NCI-H128 (cell line): ENCODE measurements around the gene ADCY6.

ENCODE experiments used
- DNase-seq: peaks from one replicate; lab custom pipeline; 2025; ENCODE audit not compliant: unreplicated experiment; lab: John Stamatoyannopoulos, UW

ADCY6 gene

GRCh38 chr12:48786591-48787544 is 2.0 kb downstream of the ADCY6 start:
- DNase-seq = no peak

DNA sequence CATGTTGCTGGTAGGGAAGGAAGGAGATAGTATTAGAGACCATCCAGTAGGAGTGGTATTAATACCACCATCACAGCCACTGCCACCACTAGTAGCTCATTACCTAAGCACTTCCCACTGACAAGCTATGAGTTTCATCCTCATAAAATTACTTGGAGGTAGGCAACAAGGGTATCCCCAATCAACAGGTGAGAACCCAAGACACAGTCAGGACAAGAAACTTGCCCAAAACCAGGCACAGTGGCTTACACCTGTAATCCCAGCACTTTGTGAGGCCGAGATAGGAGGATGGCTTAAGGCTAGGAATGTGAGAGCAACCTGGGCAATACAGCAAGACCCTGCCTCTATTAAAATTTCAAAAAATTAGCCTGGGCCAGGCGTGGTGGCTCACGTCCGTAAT is 5.5 kb downstream of the ADCY6 start:
- DNase-seq = no peak

DNA sequence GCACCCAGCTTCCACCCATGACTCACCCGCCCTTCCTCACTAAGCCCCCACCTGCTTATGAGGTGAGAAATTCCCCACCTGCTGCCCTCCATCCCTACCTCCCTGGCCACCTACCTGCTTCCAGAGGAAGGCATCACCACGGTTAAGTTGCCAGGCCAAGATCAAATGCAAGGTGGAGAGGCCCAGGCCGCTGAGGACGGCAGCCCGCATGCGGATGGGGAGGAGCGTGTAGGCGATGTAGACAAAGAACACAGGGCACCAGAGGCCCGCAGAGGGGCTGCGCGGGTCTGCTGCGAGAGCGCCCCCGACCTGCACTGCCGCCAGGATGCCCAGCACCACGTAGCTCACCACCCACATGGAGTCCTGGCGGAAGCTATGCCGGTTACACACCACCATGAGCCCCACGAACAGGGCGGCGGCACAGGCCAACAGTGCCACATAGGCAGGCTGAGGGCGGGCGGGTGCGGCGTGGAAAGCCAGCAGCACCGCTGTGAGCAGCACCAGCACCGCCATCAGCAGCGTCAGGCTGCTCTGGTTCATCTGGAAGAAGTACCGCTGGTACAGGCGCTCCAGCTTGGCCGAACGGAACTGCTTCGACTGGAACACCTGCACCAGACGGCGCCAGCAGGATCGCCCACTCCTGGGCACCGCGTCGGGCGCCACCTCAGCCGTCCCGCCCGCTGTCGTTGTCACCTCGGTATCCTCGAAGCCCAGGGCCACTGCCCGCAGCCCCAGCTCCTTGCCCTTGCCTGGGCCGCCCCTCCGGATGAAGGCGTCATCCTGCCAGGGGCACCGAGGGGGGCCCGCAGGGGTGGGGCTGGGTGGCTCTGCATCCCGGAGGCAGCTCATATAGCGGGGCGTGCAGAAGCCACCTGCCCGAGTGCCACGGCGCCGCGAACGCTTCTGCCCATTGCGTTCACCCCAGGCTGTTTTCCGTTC is 6.2 kb downstream of the ADCY6 start:
- no peak for DNase-seq

- DNase-seq = no peak
Observed at GRCh38 chr12:48781750-48782456, 7.0 kb downstream of the ADCY6 start.

DNA sequence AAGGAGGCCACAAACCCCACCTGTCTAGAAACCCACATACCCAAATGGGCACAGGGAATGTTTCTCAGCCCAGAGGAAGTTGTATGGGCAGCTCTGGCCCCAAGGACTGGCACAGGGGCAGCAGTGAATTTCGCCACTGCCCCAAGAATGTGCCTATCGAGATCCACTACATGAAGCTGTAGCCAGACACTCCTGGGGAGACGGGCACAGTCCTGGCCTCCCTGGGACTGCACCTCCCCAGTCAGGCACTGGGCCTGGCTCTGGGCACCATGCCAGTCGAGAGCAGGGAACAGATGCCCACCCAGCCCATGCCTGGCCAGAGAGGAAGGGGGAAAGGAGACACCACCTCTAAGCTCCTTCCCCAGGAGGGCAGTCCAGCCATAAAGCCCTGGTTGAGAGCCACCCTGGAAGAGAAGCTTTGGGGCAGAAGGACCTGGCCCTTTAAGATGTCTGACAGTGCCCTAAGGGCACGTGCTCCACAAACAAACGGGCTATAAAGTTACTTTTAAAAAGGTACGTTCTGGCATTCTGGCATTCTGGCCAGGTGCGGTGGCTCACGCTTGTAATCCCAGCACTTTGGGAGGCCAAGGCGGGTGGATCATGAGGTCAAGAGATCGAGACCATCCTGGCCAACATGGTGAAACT is 8.4 kb downstream of the ADCY6 start:
- DNase-seq = no peak

DNA sequence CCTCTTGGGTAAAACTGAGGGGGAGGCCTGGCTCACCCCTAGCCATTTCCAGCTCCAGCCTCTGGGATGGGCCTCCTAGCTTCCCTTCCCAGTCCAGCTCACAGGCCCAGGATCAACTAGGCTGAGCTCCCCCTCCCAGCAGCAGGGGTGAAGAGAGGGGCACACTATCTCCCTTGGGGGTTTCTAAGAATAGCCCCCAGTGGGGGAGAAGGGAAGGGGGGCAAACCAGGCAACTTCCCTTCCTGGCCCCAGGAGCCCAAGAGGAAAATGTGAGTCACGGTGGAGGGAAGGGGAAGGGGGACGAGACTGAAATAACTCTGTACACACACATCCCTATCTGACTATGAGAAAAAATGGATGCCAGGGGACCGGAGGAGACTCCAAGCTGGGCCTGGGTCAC is 9.0 kb downstream of the ADCY6 start:
- DNase-seq = no peak

- no peak for DNase-seq
Observed at GRCh38 chr12:48777501-48778400, 11.1 kb downstream of the ADCY6 start.

DNA sequence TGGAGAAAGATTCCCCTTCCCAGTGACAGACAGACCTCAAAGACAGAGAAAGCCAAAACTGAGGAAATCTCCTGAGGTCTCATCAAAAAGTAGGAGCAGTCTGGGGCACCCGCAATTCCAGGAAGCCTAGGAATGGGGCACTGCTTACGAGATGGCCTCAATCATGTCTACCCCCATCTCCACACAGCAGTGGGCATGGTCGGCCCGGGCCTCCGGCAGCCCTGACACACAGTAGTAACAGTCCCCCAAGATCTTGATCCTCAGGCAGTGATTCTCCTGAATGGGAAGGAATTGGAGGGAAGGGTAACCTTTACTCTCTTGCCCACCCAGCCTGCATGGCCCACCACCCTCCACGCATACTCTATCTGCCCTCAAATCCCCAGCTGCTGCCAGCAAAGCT is 11.9 kb downstream of the ADCY6 start:
- DNase-seq = no peak

DNA sequence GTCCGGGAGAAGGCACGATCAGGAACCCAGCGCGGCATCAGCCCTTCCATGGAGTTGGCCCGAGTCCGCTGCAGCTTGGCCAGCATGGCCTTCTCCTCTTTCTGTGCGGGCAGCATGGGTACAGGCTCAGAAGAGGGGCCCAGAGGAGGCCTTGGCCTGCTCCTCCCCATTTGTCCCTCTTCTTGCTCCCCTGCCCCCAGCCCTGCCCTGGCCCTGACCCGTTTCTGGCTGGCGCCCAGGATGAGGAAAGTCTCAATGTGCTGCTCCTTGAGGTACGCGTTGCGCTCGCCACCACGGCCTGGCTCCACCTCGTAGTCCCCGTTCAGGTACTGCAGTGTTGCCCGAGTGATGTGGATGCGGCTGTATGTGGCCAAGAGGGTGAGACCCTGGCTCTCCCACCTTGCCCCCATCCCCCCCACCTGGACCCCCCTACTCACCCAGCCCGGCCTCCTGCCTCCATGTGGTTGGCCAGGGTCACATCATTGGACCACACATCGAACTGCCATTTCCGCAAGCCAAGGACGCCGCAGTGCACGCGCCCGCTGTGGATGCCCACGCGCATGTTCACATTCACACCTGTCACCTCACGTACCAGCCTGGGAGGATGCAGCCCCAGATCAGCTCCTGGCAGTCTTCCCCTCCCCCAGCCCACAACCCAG is 12.8 kb downstream of the ADCY6 start:
- DNase-seq = no peak

GRCh38 chr12:48775299-48775698 is 13.6 kb downstream of the ADCY6 start:
- DNase-seq = no peak

- no peak for DNase-seq
Observed at GRCh38 chr12:48774516-48774915, 14.4 kb downstream of the ADCY6 start.

GRCh38 chr12:48773686-48774085 is 15.2 kb downstream of the ADCY6 start:
- DNase-seq = no peak

- no peak for DNase-seq
Observed at GRCh38 chr12:48771588-48772112, 17.2 kb downstream of the ADCY6 start.

- DNase-seq = no peak
Observed at GRCh38 chr12:48770756-48771155, 18.1 kb downstream of the ADCY6 start.

DNA sequence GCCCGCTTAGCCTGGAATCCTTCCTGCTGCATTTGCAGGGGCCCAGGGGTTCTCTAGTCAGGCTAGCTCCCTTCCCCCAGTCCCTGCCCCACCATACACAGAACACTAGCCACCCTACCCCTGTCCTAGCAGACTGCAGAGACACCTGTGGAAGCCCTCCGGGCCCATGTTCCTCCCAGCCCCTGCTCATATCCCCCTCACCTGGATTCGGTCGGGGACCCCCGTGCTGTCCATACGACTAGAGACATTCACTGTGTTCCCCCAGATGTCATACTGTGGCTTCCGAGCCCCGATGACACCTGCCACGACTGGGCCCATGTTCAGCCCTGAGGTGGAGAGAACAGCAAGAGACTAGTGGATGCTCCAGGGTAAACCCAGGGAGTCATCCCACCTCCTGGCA is 20.2 kb downstream of the ADCY6 start:
- DNase-seq = no peak

DNA sequence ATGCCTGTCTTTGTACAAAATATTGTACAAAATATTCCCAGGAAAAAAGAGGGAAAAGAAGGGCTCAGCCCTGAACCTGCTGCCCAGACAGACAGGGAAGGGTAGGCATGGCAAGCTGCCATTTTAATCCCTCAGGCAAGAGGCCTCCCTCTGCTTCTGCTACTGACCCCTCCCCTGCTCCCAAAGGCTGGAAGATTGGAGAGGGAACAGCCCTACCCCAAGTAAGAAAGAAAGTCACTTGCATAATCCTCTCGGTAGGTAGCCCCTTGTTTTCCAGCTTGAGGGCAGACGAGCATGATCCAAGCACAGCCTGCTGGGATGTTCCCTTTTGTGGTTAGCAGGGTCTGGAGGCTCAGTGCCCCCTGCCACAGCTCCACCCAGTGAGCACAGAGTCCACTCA is 20.7 kb downstream of the ADCY6 start:
- DNase-seq = no peak

DNA sequence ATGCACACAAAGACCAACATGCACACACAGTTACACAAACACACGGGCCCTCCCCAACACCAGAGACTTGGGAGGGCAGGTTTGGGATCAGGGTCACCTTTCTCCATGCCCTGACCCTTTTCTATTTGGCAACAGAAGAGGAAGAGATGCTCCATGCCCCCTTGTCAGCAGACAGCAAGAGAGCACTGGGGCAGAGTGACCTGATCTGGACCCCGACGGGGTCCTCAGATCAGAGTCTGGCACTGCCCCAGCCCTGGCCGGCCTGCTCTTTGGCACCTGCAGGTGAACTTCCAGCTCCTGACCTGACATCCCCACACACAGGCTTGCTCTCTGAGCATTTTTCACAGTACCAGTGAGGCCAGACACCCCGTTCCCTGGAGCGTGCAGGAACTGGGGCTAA is 21.4 kb downstream of the ADCY6 start:
- DNase-seq = no peak

GRCh38 chr12:48767047-48767446 is 21.8 kb downstream of the ADCY6 start:
- DNase-seq = no peak

GRCh38 chr12:48765753-48766162 is 23.1 kb downstream of the ADCY6 start:
- no peak for DNase-seq
